Astrocyte (in vitro differentiated cells and primary cell): ENCODE data around the gene SLC25A25. TPM values are rescaled to one million over a fixed set of nuclear protein-coding genes. Genes with fewer than 3 reads are reported as not detected.

ENCODE experiments used
- DNase-seq: peaks from one replicate; pipeline ENCODE4 v3.0.0-alpha.2; 2010; ENCODE audit warnings: low read depth
- FAIRE-seq: peaks from 2 replicates; lab custom pipeline; 2011; peaks lifted over from hg19 to GRCh38; lab: Jason Lieb, UNC
- H2AFZ ChIP-seq: 2 replicates; pipeline ENCODE4 v1.6.0; 2012; ENCODE audit warnings: low read depth, low read length, inconsistent platforms
- H3K27ac ChIP-seq: 2 replicates; pipeline ENCODE4 v1.5.1; 2011; ENCODE audit warnings: low read depth, low read length, inconsistent platforms
- H3K27me3 ChIP-seq: 2 replicates; pipeline ENCODE4 v1.6.0; 2011; ENCODE audit warnings: low read length, inconsistent platforms; ENCODE audit not compliant: insufficient read depth
- H3K36me3 ChIP-seq: 2 replicates; pipeline ENCODE4 v1.5.1; 2011; ENCODE audit warnings: low read length, inconsistent platforms; ENCODE audit not compliant: insufficient read depth
- H3K4me1 ChIP-seq: 2 replicates; pipeline ENCODE4 v1.5.1; 2011; ENCODE audit warnings: low read length, inconsistent platforms; ENCODE audit not compliant: insufficient read depth
- H3K4me2 ChIP-seq: 2 replicates; pipeline ENCODE4 v1.6.0; 2012; ENCODE audit warnings: low read length, inconsistent platforms
- H3K4me3 ChIP-seq: 2 replicates; pipeline ENCODE4 v1.5.1; 2011; ENCODE audit warnings: low read depth, mild to moderate bottlenecking, low read length, inconsistent platforms; ENCODE audit not compliant: insufficient read depth
- H3K79me2 ChIP-seq: 2 replicates; pipeline ENCODE4 v1.6.0; 2012; ENCODE audit warnings: mild to moderate bottlenecking, low read length, inconsistent platforms; ENCODE audit not compliant: insufficient read depth
- H3K9ac ChIP-seq: 2 replicates; pipeline ENCODE4 v1.6.0; 2012; ENCODE audit warnings: mild to moderate bottlenecking, low read length, inconsistent platforms
- H3K9me3 ChIP-seq: 2 replicates; pipeline ENCODE4 v1.5.1; 2012; ENCODE audit warnings: low read depth, mild to moderate bottlenecking, low read length, inconsistent platforms; ENCODE audit not compliant: insufficient read depth
- H4K20me1 ChIP-seq: 2 replicates; pipeline ENCODE4 v1.6.0; 2012; ENCODE audit warnings: low read length, inconsistent platforms; ENCODE audit not compliant: insufficient read depth
- H3K27ac Mint-ChIP-seq: one replicate; pipeline ENCODE4 v1.8.0; 2021; ENCODE audit warnings: mild to moderate bottlenecking, mixed read lengths; ENCODE audit not compliant: unreplicated experiment
- H3K27me3 Mint-ChIP-seq: one replicate; pipeline ENCODE4 v1.8.0; 2021; ENCODE audit warnings: low read depth, mixed read lengths; ENCODE audit not compliant: unreplicated experiment
- H3K36me3 Mint-ChIP-seq: one replicate; pipeline ENCODE4 v1.8.0; 2021; ENCODE audit warnings: low read depth, mixed read lengths; ENCODE audit not compliant: unreplicated experiment
- H3K4me1 Mint-ChIP-seq: one replicate; pipeline ENCODE4 v1.8.0; 2021; ENCODE audit warnings: low read depth, mixed read lengths; ENCODE audit not compliant: unreplicated experiment
- H3K4me3 Mint-ChIP-seq: one replicate; pipeline ENCODE4 v1.8.0; 2021; ENCODE audit warnings: mild to moderate bottlenecking, moderate library complexity, mixed read lengths; ENCODE audit not compliant: unreplicated experiment
- H3K9me3 Mint-ChIP-seq: one replicate; pipeline ENCODE4 v1.8.0; 2021; ENCODE audit warnings: mild to moderate bottlenecking, mixed read lengths; ENCODE audit not compliant: unreplicated experiment
- CTCF ChIP-seq: IDR thresholded peaks from 2 replicates; pipeline ENCODE4 v1.5.1; 2011; ENCODE audit warnings: low read depth, mild to moderate bottlenecking, inconsistent platforms, low read length, moderate library complexity; ENCODE audit not compliant: insufficient read depth
- EZH2 ChIP-seq: IDR thresholded peaks from 2 replicates; pipeline ENCODE4 v1.6.1; 2012; ENCODE audit warnings: mild to moderate bottlenecking, low read length, inconsistent platforms; ENCODE audit not compliant: insufficient read depth
- total RNA-seq: library from RNA; stranded (reverse); gene quantifications from 2 replicates; pipeline ENCODE4 v1.2.1, GENCODE V29; 2021

SLC25A25 gene
- total RNA-seq, 1 donor from 2014 or later: 14.4 TPM

- no peaks in the 10 kb centered on the region for H3K79me2 ChIP-seq
- no peak overlapping the region for H3K9ac ChIP-seq
- peaks cover 6% of the 10 kb centered on the region for H3K27me3 ChIP-seq
- H2AFZ ChIP-seq: no peak overlapping the region
- H3K4me3 Mint-ChIP-seq: no peak overlapping the region
- H3K4me3 ChIP-seq: no peak overlapping the region
- H3K27ac Mint-ChIP-seq: no peak overlapping the region
- H3K4me2 ChIP-seq: no peak overlapping the region
- FAIRE-seq: no peak
- peaks cover 14% of the 10 kb centered on the region for H3K4me1 ChIP-seq
- peaks cover 8% of the 10 kb centered on the region for H3K9me3 Mint-ChIP-seq
- H3K36me3 ChIP-seq: no peaks in the 10 kb centered on the region
- H3K36me3 Mint-ChIP-seq: no peaks in the 10 kb centered on the region
- peaks cover 22% of the 10 kb centered on the region for H3K27me3 Mint-ChIP-seq
- H3K4me1 Mint-ChIP-seq: peaks cover 4% of the 10 kb centered on the region
- no peak overlapping the region for H3K27ac ChIP-seq
- no peak for DNase-seq
- no peaks in the 10 kb centered on the region for H4K20me1 ChIP-seq
- H3K9me3 ChIP-seq: peaks cover 5% of the 10 kb centered on the region
- TF ChIP-seq EZH2 (no peak), CTCF (no peak)
These were observed 70.0 kb downstream of the SLC25A25 start for GRCh38 chr9:128138001-128138400.

GRCh38 chr9:128139621-128140020 is 71.6 kb downstream of the SLC25A25 start:
- H3K4me2 ChIP-seq: no peak overlapping the region
- Mint-ChIP-seq H3K9me3 (peaks cover 2% of the 10 kb centered on the region), H3K4me3 (no peak overlapping the region), H3K36me3 (no peaks in the 10 kb centered on the region), H3K27me3 (peaks cover 16% of the 10 kb centered on the region), H3K27ac (no peak overlapping the region), H3K4me1 (peaks cover 4% of the 10 kb centered on the region)
- FAIRE-seq (no peak), DNase-seq (no peak)
- H4K20me1 ChIP-seq: no peaks in the 10 kb centered on the region
- H3K79me2 ChIP-seq: no peaks in the 10 kb centered on the region
- H3K9me3 ChIP-seq: no peaks in the 10 kb centered on the region
- no peak overlapping the region for H3K9ac ChIP-seq
- no peak overlapping the region for H3K27ac ChIP-seq
- H3K36me3 ChIP-seq: no peaks in the 10 kb centered on the region
- H3K27me3 ChIP-seq: no peaks in the 10 kb centered on the region
- peaks cover 14% of the 10 kb centered on the region for H3K4me1 ChIP-seq
- no peak overlapping the region for H2AFZ ChIP-seq
- H3K4me3 ChIP-seq: no peak overlapping the region
- TF ChIP-seq CTCF (no peak), EZH2 (no peak)

GRCh38 chr9:128141604-128142003 is 73.6 kb downstream of the SLC25A25 start:
- Mint-ChIP-seq H3K27ac (no peak overlapping the region), H3K27me3 (peaks cover 16% of the 10 kb centered on the region), H3K36me3 (no peaks in the 10 kb centered on the region), H3K9me3 (no peaks in the 10 kb centered on the region), H3K4me3 (no peak overlapping the region), H3K4me1 (peaks cover 4% of the 10 kb centered on the region)
- Histone ChIP-seq H4K20me1 (no peaks in the 10 kb centered on the region), H3K36me3 (no peaks in the 10 kb centered on the region), H3K27me3 (no peaks in the 10 kb centered on the region), H3K4me2 (no peak overlapping the region), H3K9me3 (no peaks in the 10 kb centered on the region), H2AFZ (no peak overlapping the region), H3K4me3 (no peak overlapping the region), H3K79me2 (no peaks in the 10 kb centered on the region), H3K9ac (no peak overlapping the region), H3K4me1 (peaks cover 13% of the 10 kb centered on the region), H3K27ac (no peak overlapping the region)
- TF ChIP-seq CTCF (no peak), EZH2 (no peak)
- DNase-seq: no peak
- no peak for FAIRE-seq
